ENCODE data around the gene FYN. TPM values are rescaled to one million over a fixed set of nuclear protein-coding genes. Genes with fewer than 3 reads are reported as not detected.

The FYN gene
- polyA plus RNA-seq, 1 experiment, result 55.1 TPM

GRCh38 chr6:111732390-111732789 is 140.9 kb downstream of the FYN start:
- no peak for DNase-seq (ENCODE audit: low read depth)
- Histone ChIP-seq H3K36me3 (ENCODE audit: control insufficient read depth, insufficient read depth, low read length) (no peaks in the 10 kb centered on the region), H3K27me3 (ENCODE audit: control insufficient read depth, insufficient read depth, low read length) (no peaks in the 10 kb centered on the region), H3K4me3 (ENCODE audit: low read depth, low read length) (no peak overlapping the region)
- TF ChIP-seq, protein P1, sequence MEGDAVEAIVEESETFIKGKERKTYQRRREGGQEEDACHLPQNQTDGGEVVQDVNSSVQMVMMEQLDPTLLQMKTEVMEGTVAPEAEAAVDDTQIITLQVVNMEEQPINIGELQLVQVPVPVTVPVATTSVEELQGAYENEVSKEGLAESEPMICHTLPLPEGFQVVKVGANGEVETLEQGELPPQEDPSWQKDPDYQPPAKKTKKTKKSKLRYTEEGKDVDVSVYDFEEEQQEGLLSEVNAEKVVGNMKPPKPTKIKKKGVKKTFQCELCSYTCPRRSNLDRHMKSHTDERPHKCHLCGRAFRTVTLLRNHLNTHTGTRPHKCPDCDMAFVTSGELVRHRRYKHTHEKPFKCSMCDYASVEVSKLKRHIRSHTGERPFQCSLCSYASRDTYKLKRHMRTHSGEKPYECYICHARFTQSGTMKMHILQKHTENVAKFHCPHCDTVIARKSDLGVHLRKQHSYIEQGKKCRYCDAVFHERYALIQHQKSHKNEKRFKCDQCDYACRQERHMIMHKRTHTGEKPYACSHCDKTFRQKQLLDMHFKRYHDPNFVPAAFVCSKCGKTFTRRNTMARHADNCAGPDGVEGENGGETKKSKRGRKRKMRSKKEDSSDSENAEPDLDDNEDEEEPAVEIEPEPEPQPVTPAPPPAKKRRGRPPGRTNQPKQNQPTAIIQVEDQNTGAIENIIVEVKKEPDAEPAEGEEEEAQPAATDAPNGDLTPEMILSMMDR (IDR thresholded peaks at IDR 0.05; ENCODE audit: insufficient read depth, low read depth, low read length), result no peak
- ChIA-PET POLR2A (no interaction called here), CTCF (no interaction called here)

GRCh38 chr6:111731456-111732195 is 141.6 kb downstream of the FYN start:
- no peaks in the 10 kb centered on the region for H3K27me3 ChIP-seq (ENCODE audit: control insufficient read depth, insufficient read depth, low read length)
- TF ChIP-seq, protein P1 (IDR thresholded peaks at IDR 0.05; ENCODE audit: insufficient read depth, low read depth, low read length), result no peak
- ChIA-PET POLR2A (no interaction called here), CTCF (no interaction called here)
- no peaks in the 10 kb centered on the region for H3K36me3 ChIP-seq (ENCODE audit: control insufficient read depth, insufficient read depth, low read length)
- DNase-seq (ENCODE audit: low read depth), result no peak
- H3K4me3 ChIP-seq (ENCODE audit: low read depth, low read length), result no peak overlapping the region

DNA sequence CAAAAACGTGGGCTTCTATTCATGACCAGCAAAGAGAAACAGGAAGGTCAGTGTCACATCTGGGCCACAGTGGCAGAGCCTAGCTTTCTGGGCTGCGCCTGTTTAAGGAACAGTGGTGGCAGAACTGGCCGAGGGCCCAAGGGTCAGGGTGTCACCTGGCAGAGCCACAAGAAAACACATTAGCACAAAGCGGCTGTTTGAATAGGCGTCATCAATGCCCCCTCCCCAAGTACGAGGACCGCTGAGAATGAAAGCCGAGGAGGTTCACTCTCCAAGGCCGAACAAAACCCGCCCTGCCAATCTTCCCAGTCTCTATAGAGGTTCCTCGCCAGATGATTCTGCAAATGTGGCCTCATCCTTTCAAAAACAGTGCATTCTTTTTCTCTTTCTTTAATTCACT is 142.4 kb downstream of the FYN start:
- ChIA-PET CTCF (no interaction called here), POLR2A (no interaction called here)
- DNase-seq (ENCODE audit: low read depth), result no peak
- Histone ChIP-seq H3K4me3 (ENCODE audit: low read depth, low read length) (no peak overlapping the region), H3K36me3 (ENCODE audit: control insufficient read depth, insufficient read depth, low read length) (no peaks in the 10 kb centered on the region), H3K27me3 (ENCODE audit: control insufficient read depth, insufficient read depth, low read length) (no peaks in the 10 kb centered on the region)
- TF ChIP-seq, protein P1 (IDR thresholded peaks at IDR 0.05; ENCODE audit: insufficient read depth, low read depth, low read length), result no peak

DNA sequence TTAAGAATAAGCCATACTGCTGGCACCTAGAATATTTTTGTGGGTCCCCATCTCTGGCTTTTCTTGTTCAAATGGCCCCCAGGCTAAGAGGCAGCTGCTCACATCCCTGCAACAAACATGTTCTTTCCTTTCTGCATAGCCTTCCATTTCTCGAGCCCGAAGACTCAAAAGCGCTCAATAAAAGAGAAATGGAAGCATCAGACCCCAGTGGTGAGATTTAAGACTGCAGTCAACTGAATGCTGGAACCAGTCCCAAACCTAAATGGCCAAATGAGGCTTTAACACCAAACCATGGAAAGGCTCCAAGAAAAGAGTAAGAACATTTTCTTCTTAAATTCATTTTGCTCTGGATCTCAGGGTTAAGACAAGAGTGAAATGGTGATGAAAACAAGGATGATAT is 145.4 kb downstream of the FYN start:
- no peak for DNase-seq (ENCODE audit: low read depth)
- CTCF ChIA-PET, result no interaction called here

DNA sequence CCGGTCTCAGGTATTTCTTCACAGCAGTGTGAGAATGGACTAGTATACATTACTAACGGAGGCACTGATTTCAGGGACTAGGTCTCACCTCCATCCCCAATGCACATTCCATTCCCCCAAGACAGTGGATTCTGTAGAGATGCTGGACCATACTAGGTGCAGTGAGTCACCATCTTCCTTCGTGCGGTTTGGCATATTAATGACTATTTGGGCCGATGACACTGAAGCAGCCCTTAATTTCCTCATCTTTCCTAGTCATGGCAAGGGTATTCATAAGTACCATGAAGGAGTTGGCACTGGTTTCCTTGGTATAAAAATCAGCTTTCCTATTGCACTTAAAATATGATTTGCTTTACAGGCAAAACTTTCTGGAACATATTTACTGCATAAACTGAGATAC is 146.2 kb downstream of the FYN start:
- POLR2A ChIA-PET, result no interaction called here
- TF ChIP-seq, protein P1 (IDR thresholded peaks at IDR 0.05; ENCODE audit: insufficient read depth, low read depth, low read length), result no peak
- H3K27me3 ChIP-seq (ENCODE audit: control insufficient read depth, insufficient read depth, low read length), result no peaks in the 10 kb centered on the region
- H3K4me3 ChIP-seq (ENCODE audit: low read depth, low read length), result no peak overlapping the region
- CTCF ChIA-PET, result interaction anchor here (1.7 kb wide), 1 partner anchor 17 kb away, joined by 5 read pairs; no protein-coding TSS in a partner anchor
- DNase-seq (ENCODE audit: low read depth), result no peak
- no peaks in the 10 kb centered on the region for H3K36me3 ChIP-seq (ENCODE audit: control insufficient read depth, insufficient read depth, low read length)

More for the DNA sequence above, 145.4 kb downstream of the FYN start:
- H3K4me3 ChIP-seq (ENCODE audit: low read depth, low read length), result no peak overlapping the region
- POLR2A ChIA-PET, result no interaction called here
- no peaks in the 10 kb centered on the region for H3K27me3 ChIP-seq (ENCODE audit: control insufficient read depth, insufficient read depth, low read length)
- no peaks in the 10 kb centered on the region for H3K36me3 ChIP-seq (ENCODE audit: control insufficient read depth, insufficient read depth, low read length)
- TF ChIP-seq, protein P1 (IDR thresholded peaks at IDR 0.05; ENCODE audit: insufficient read depth, low read depth, low read length), result no peak

Measured in BJ (cell line).